Activated T-helper 1 cell treated with anti-CD3 and anti-CD28 coated beads, Interleukin-2, amount 50 U/mL, for 16 hours (primary cell): Measurements from ENCODE around the gene BBS9.
"Not testable (repeated sequence)": the region's sequence is repeated elsewhere in the genome, so short reads cannot be mapped to it uniquely, and the experiment has no call there.

Source experiments
- DNase-seq, 2 donors: peaks; one replicate each; pipeline ENCODE4 v3.0.0-alpha.2; 2020; ENCODE audit warnings: low read depth in 1 of 2, low spot score in 1 of 2

BBS9 gene

GRCh38 chr7:33485747-33486493 is 356.6 kb downstream of the BBS9 start:
- no peak for DNase-seq

GRCh38 chr7:33486633-33487032 is 357.3 kb downstream of the BBS9 start:
- no peak for DNase-seq

- DNase-seq, result no peak
Observed at GRCh38 chr7:33487998-33488682, 358.8 kb downstream of the BBS9 start.

GRCh38 chr7:33494474-33494873 is 365.1 kb downstream of the BBS9 start:
- no peak for DNase-seq

- no peak for DNase-seq
Observed at GRCh38 chr7:33495207-33495606, 365.8 kb downstream of the BBS9 start.

- no peak for DNase-seq
Observed at GRCh38 chr7:33497051-33497450, 367.7 kb downstream of the BBS9 start.

GRCh38 chr7:33500703-33501701 is 371.6 kb downstream of the BBS9 start:
- no peak for DNase-seq

GRCh38 chr7:33503014-33503413 is 373.6 kb downstream of the BBS9 start:
- DNase-seq, result no peak

- no peak for DNase-seq
Observed at GRCh38 chr7:33503736-33504135, 374.4 kb downstream of the BBS9 start.

GRCh38 chr7:33504266-33504665 is 374.9 kb downstream of the BBS9 start:
- no peak for DNase-seq

GRCh38 chr7:33509206-33509605 is 379.8 kb downstream of the BBS9 start:
- DNase-seq, result no peak

- no peak for DNase-seq
Observed at GRCh38 chr7:33511778-33512177, 382.4 kb downstream of the BBS9 start.

- no peak for DNase-seq
Observed at GRCh38 chr7:33516568-33516967, 387.2 kb downstream of the BBS9 start.

- no peak for DNase-seq
Observed at GRCh38 chr7:33517191-33517590, 387.8 kb downstream of the BBS9 start.

- not testable (repeated sequence) for DNase-seq
Observed at GRCh38 chr7:33527008-33527407, 397.6 kb downstream of the BBS9 start.

GRCh38 chr7:33527613-33528012 is 398.2 kb downstream of the BBS9 start:
- DNase-seq, result not testable (repeated sequence)

GRCh38 chr7:33529070-33529469 is 399.7 kb downstream of the BBS9 start:
- no peak for DNase-seq

GRCh38 chr7:33530664-33531063 is 401.3 kb downstream of the BBS9 start:
- DNase-seq, result no peak

- DNase-seq, result no peak
Observed at GRCh38 chr7:33531888-33532287, 402.5 kb downstream of the BBS9 start.

- no peak for DNase-seq
Observed at GRCh38 chr7:33534833-33535232, 405.5 kb downstream of the BBS9 start.

- no peak for DNase-seq
Observed at GRCh38 chr7:33535989-33536388, 406.6 kb downstream of the BBS9 start.
